GM12878 (cell line): ENCODE measurements around the gene PROP1. TPM values are rescaled to one million over a fixed set of nuclear protein-coding genes. Genes with fewer than 3 reads are reported as not detected.

Experiments used
- ATAC-seq: fragments of 200-7000 bp; cut with Tn5 transposase; 3 replicates; pipeline ENCODE4 v1.9.1; 2020; ENCODE audit warnings: mild to moderate bottlenecking, moderate library complexity
- BruUV-seq: library from RNA; stranded (reverse); fragments of 400-500 nt; replicated peaks from 2 replicates; lab custom pipeline; 2021; lab: Mats Ljungman, UMichigan
- CTCF ChIA-PET: fragments of 300-600 bp; sonication (Branson Sonifier 250); formaldehyde crosslinking; extraction: SDS; loops from one replicate; lab custom pipeline; 2021; ENCODE audit warnings: inconsistent platforms; lab: Yijun Ruan, JAX
- POLR2A ChIA-PET: fragments of 350-600 bp; formaldehyde crosslinking; extraction: SDS; loops from one replicate; lab custom pipeline; 2021; ENCODE audit warnings: inconsistent platforms; lab: Charles Lee
- RAD21 ChIA-PET: fragments of 300-600 bp; sonication (Branson Sonifier 250); formaldehyde crosslinking; loops from one replicate; lab custom pipeline; 2023; ENCODE audit warnings: antibody characterized with exemption; ENCODE audit not compliant: unreplicated experiment; lab: Charles Lee
- SMC1A ChIA-PET: fragments of 300-600 bp; sonication (Branson Sonifier 250); formaldehyde crosslinking; loops from one replicate; lab custom pipeline; 2023; ENCODE audit not compliant: unreplicated experiment, uncharacterized antibody; lab: Charles Lee
- DNase-seq: peaks from one replicate; pipeline ENCODE4 v3.0.0-alpha.2; 2011; ENCODE audit warnings: low read depth, low spot score
- FAIRE-seq: peaks from 3 replicates; lab custom pipeline; 2011; peaks lifted over from hg19 to GRCh38; lab: Jason Lieb, UNC
- H2AFZ ChIP-seq: 2 replicates; pipeline ENCODE4 v1.6.0; 2011; ENCODE audit warnings: low read depth, low read length, control low read depth; ENCODE audit not compliant: control insufficient read depth
- H3K27ac ChIP-seq: 2 replicates; pipeline ENCODE4 v1.5.1; 2011; ENCODE audit warnings: control low read depth; ENCODE audit not compliant: control insufficient read depth, insufficient read depth
- H3K27me3 ChIP-seq, 2 experiments: replicated peaks in 1 of 2; 2 replicates each; pipeline versions ENCODE4 v1.6.0 to v1.6.1; 2011; ENCODE audit warnings: low read length in 1 of 2; ENCODE audit not compliant: control insufficient read depth in 2 of 2, insufficient read depth in 2 of 2
- H3K36me3 ChIP-seq, 2 experiments: 2 replicates each; pipeline ENCODE4 v1.5.1; 2011; ENCODE audit warnings: low read length in 1 of 2; ENCODE audit not compliant: control insufficient read depth in 2 of 2, insufficient read depth in 2 of 2
- H3K4me1 ChIP-seq: 2 replicates; pipeline ENCODE4 v1.6.1; 2011; ENCODE audit warnings: mild to moderate bottlenecking, low read length, moderate library complexity, mixed read lengths; ENCODE audit not compliant: control insufficient read depth, insufficient read depth
- H3K4me2 ChIP-seq: 2 replicates; pipeline ENCODE4 v1.6.0; 2011; ENCODE audit warnings: control low read depth; ENCODE audit not compliant: control insufficient read depth, insufficient read depth
- H3K4me3 ChIP-seq: fragments of 200-600 bp; sonication (generic); 2 replicates; pipeline ENCODE4 v1.5.1; 2016
- H3K79me2 ChIP-seq: 2 replicates; pipeline ENCODE4 v1.6.0; 2011; ENCODE audit warnings: low read length; ENCODE audit not compliant: control insufficient read depth, insufficient read depth
- H3K9ac ChIP-seq: 2 replicates; pipeline ENCODE4 v1.8.0; 2011; ENCODE audit warnings: low read length, control low read depth, mixed read lengths; ENCODE audit not compliant: control insufficient read depth, insufficient read depth
- H3K9me3 ChIP-seq: replicated peaks from 3 replicates; pipeline ENCODE4 v1.5.1; 2011; ENCODE audit warnings: mild to moderate bottlenecking, low read length; ENCODE audit not compliant: control insufficient read depth, insufficient read depth
- H4K20me1 ChIP-seq: 2 replicates; pipeline ENCODE4 v1.6.0; 2011; ENCODE audit not compliant: control insufficient read depth, insufficient read depth
- DPF2 ChIP-seq: fragments of 450-650 bp; IDR thresholded peaks from 2 replicates; pipeline ENCODE4 v1.6.1; 2017; ENCODE audit warnings: mild to moderate bottlenecking
- EZH2 ChIP-seq: IDR thresholded peaks from 2 replicates; pipeline ENCODE4 v1.6.1; 2012; ENCODE audit warnings: low read depth, mild to moderate bottlenecking, control low read depth, inconsistent platforms, low read length, borderline replicate concordance; ENCODE audit not compliant: control insufficient read depth
- NBN ChIP-seq: fragments of 450-650 bp; IDR thresholded peaks from 2 replicates; pipeline ENCODE4 v1.6.1; 2016
- NFIC ChIP-seq: IDR thresholded peaks from 2 replicates; pipeline ENCODE4 v1.6.1; 2012; ENCODE audit warnings: low read depth, mild to moderate bottlenecking, inconsistent platforms, low read length, moderate library complexity
- NFYB ChIP-seq: IDR thresholded peaks from 2 replicates; pipeline ENCODE4 v1.6.1; 2011; ENCODE audit warnings: low read depth, mild to moderate bottlenecking, low read length, improper control_type of control experiment, moderate library complexity; ENCODE audit not compliant: insufficient read depth
- NRF1 ChIP-seq: conservative IDR thresholded peaks from 2 replicates; pipeline ENCODE4 v1.6.1; 2011; ENCODE audit warnings: mild to moderate bottlenecking, low read depth, low read length, improper control_type of control experiment
- RAD21 ChIP-seq: IDR thresholded peaks from 2 replicates; pipeline ENCODE4 v1.6.1; 2011; ENCODE audit warnings: mild to moderate bottlenecking, low read depth, low read length, moderate library complexity; ENCODE audit not compliant: insufficient read depth
- RUNX3 ChIP-seq: IDR thresholded peaks from 2 replicates; pipeline ENCODE4 v1.6.1; 2012; ENCODE audit warnings: low read length, inconsistent platforms
- SMC3 ChIP-seq: IDR thresholded peaks from 2 replicates; pipeline ENCODE4 v1.6.1; 2011; ENCODE audit warnings: low read length, improper control_type of control experiment, borderline replicate concordance
- SP1 ChIP-seq: IDR thresholded peaks from one replicate; pipeline ENCODE4 v1.6.1; 2011; ENCODE audit warnings: low read depth, low read length
- YBX1 ChIP-seq: fragments of 450-650 bp; IDR thresholded peaks from 2 replicates; pipeline ENCODE4 v1.6.1; 2016; ENCODE audit warnings: antibody characterized with exemption
- WGBS: methylation state at CpG from one replicate; pipeline ENCODE4 v1.1.6; 2016; ENCODE audit warnings: low lambda C conversion rate; ENCODE audit not compliant: insufficient replicate concordance, insufficient coverage; ENCODE audit errors: missing lambda C conversion rate; 5-methylcytosine and 5-hydroxymethylcytosine counted together
- in situ Hi-C: fragments of 300-500 bp; cut with MboI; formaldehyde crosslinking; loops from 9 replicates; pipeline ENCODE4 v1.14.3; 2018; ENCODE audit warnings: mixed read lengths
- intact Hi-C: fragments of 100-400 bp; cut with micrococcal nuclease; formaldehyde crosslinking; loops from one replicate; pipeline ENCODE4 v1.14.2; 2022; ENCODE audit not compliant: unreplicated experiment
- polyA plus RNA-seq, 11 experiments: library from polyadenylated mRNA; depleted of rRNA in 4 of 11; unstranded in 6 of 11; stranded (reverse) in 5 of 11; fragments of >200 nt; fragmentation: Nextera tagmentation in 4 of 11; fragmentation: Illumina TruSeq in 1 of 11; extraction: Ambion mirVana in 4 of 11; extraction: Trizol in 1 of 11; gene quantifications; 1 replicate in 1 of 11; 2 replicates in 10 of 11; pipeline versions ENCODE4 v1.2.1 to v1.2.3, GENCODE V29; 2011 to 2016; ENCODE audit warnings: inconsistent platforms in 2 of 11, missing spikeins in 2 of 11, low read depth in 1 of 11
- total RNA-seq, 4 experiments: library from RNA; depleted of rRNA in 3 of 4; stranded (reverse); fragments of >200 nt in 3 of 4; fragmentation: Illumina TruSeq in 1 of 4; extraction: Trizol in 1 of 4; gene quantifications; 2 replicates each; pipeline versions ENCODE4 v1.2.1 to v1.2.3, GENCODE V29; 2013 to 2021
- TF ChIP-seq, protein P1 (sequence below): fragments of 450-650 bp; formaldehyde crosslinking; IDR thresholded peaks from 2 replicates; pipeline ENCODE4 v1.4.0; 2022; ENCODE audit warnings: mild to moderate bottlenecking, moderate library complexity

The PROP1 gene
- total and polyA plus RNA-seq, 10 of the 15 experiments (the other 5 are each of a cell fraction or from before 2014, with no cell fraction given) = not detected

GRCh38 chr5:177997846-177998245, 1.8 kb upstream of the PROP1 start:
- ChIA-PET SMC1A (no interaction called here), CTCF (no interaction called here), RAD21 (no interaction called here), POLR2A (no interaction called here)
- Histone ChIP-seq H2AFZ (no peak overlapping the region), H3K4me2 (no peak overlapping the region), H3K4me3 (no peak overlapping the region), H3K36me3 (no peaks in the 10 kb centered on the region), H3K79me2 (no peaks in the 10 kb centered on the region), H3K4me1 (no peaks in the 10 kb centered on the region), H3K9ac (no peak overlapping the region), H3K27me3 (no peaks in the 10 kb centered on the region), H3K27ac (no peak overlapping the region), H4K20me1 (no peaks in the 10 kb centered on the region; the same call in 1 of the 2 replicates), H3K9me3 (no peaks in the 10 kb centered on the region)
- 0% methylated on average over 1 of the region's 1 CpG for WGBS
- ATAC-seq (no peak), DNase-seq (no peak), FAIRE-seq (no peak)
- TF ChIP-seq DPF2 (no peak), YBX1 (no peak), EZH2 (no peak), NFIC (no peak), NRF1 (no peak), NFYB (no peak), RAD21 (no peak), RUNX3 (no peak), NBN (no peak), SP1 (no peak), SMC3 (no peak)
- TF ChIP-seq, protein P1, sequence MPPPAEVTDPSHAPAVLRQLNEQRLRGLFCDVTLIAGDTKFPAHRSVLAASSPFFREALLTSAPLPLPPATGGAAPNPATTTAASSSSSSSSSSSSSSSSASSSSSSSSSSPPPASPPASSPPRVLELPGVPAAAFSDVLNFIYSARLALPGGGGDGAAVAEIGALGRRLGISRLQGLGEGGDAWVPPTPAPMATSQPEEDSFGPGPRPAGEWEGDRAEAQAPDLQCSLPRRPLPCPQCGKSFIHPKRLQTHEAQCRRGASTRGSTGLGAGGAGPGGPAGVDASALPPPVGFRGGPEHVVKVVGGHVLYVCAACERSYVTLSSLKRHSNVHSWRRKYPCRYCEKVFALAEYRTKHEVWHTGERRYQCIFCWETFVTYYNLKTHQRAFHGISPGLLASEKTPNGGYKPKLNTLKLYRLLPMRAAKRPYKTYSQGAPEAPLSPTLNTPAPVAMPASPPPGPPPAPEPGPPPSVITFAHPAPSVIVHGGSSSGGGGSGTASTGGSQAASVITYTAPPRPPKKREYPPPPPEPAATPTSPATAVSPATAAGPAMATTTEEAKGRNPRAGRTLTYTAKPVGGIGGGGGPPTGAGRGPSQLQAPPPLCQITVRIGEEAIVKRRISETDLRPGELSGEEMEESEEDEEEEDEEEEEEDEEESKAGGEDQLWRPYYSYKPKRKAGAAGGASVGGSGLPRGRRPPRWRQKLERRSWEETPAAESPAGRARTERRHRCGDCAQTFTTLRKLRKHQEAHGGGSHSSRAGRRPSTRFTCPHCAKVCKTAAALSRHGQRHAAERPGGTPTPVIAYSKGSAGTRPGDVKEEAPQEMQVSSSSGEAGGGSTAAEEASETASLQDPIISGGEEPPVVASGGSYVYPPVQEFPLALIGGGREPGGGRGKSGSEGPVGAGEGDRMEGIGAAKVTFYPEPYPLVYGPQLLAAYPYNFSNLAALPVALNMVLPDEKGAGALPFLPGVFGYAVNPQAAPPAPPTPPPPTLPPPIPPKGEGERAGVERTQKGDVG (CRISPR knock-in tag) = no peak
- in situ Hi-C loops (no loop called here), intact Hi-C loops (no loop called here)
- BruUV-seq = no TSS peak
